GM12878 (cell line): ENCODE results near the gene FAM229A. TPM values are rescaled to one million over a fixed set of nuclear protein-coding genes. Genes with fewer than 3 reads are reported as not detected.

Source experiments
- ATAC-seq: fragments of 200-7000 bp; cut with Tn5 transposase; 3 replicates; pipeline ENCODE4 v1.9.1; 2020; ENCODE audit warnings: mild to moderate bottlenecking, moderate library complexity
- BruUV-seq: library from RNA; stranded (reverse); fragments of 400-500 nt; replicated peaks from 2 replicates; lab custom pipeline; 2021; lab: Mats Ljungman, UMichigan
- CTCF ChIA-PET: fragments of 300-600 bp; sonication (Branson Sonifier 250); formaldehyde crosslinking; extraction: SDS; loops from one replicate; lab custom pipeline; 2021; ENCODE audit warnings: inconsistent platforms; lab: Yijun Ruan, JAX
- POLR2A ChIA-PET: fragments of 350-600 bp; formaldehyde crosslinking; extraction: SDS; loops from one replicate; lab custom pipeline; 2021; ENCODE audit warnings: inconsistent platforms; lab: Charles Lee
- RAD21 ChIA-PET: fragments of 300-600 bp; sonication (Branson Sonifier 250); formaldehyde crosslinking; loops from one replicate; lab custom pipeline; 2023; ENCODE audit warnings: antibody characterized with exemption; ENCODE audit not compliant: unreplicated experiment; lab: Charles Lee
- SMC1A ChIA-PET: fragments of 300-600 bp; sonication (Branson Sonifier 250); formaldehyde crosslinking; loops from one replicate; lab custom pipeline; 2023; ENCODE audit not compliant: unreplicated experiment, uncharacterized antibody; lab: Charles Lee
- DNase-seq: peaks from one replicate; pipeline ENCODE4 v3.0.0-alpha.2; 2011; ENCODE audit warnings: low read depth, low spot score
- FAIRE-seq: peaks from 3 replicates; lab custom pipeline; 2011; peaks lifted over from hg19 to GRCh38; lab: Jason Lieb, UNC
- H2AFZ ChIP-seq: 2 replicates; pipeline ENCODE4 v1.6.0; 2011; ENCODE audit warnings: low read depth, low read length, control low read depth; ENCODE audit not compliant: control insufficient read depth
- H3K27ac ChIP-seq: 2 replicates; pipeline ENCODE4 v1.5.1; 2011; ENCODE audit warnings: control low read depth; ENCODE audit not compliant: control insufficient read depth, insufficient read depth
- H3K27me3 ChIP-seq, 2 experiments: replicated peaks in 1 of 2; 2 replicates each; pipeline versions ENCODE4 v1.6.0 to v1.6.1; 2011; ENCODE audit warnings: low read length in 1 of 2; ENCODE audit not compliant: control insufficient read depth in 2 of 2, insufficient read depth in 2 of 2
- H3K36me3 ChIP-seq, 2 experiments: 2 replicates each; pipeline ENCODE4 v1.5.1; 2011; ENCODE audit warnings: low read length in 1 of 2; ENCODE audit not compliant: control insufficient read depth in 2 of 2, insufficient read depth in 2 of 2
- H3K4me1 ChIP-seq: 2 replicates; pipeline ENCODE4 v1.6.1; 2011; ENCODE audit warnings: mild to moderate bottlenecking, low read length, moderate library complexity, mixed read lengths; ENCODE audit not compliant: control insufficient read depth, insufficient read depth
- H3K4me2 ChIP-seq: 2 replicates; pipeline ENCODE4 v1.6.0; 2011; ENCODE audit warnings: control low read depth; ENCODE audit not compliant: control insufficient read depth, insufficient read depth
- H3K4me3 ChIP-seq: fragments of 200-600 bp; sonication (generic); 2 replicates; pipeline ENCODE4 v1.5.1; 2016
- H3K79me2 ChIP-seq: 2 replicates; pipeline ENCODE4 v1.6.0; 2011; ENCODE audit warnings: low read length; ENCODE audit not compliant: control insufficient read depth, insufficient read depth
- H3K9ac ChIP-seq: 2 replicates; pipeline ENCODE4 v1.8.0; 2011; ENCODE audit warnings: low read length, control low read depth, mixed read lengths; ENCODE audit not compliant: control insufficient read depth, insufficient read depth
- H3K9me3 ChIP-seq: replicated peaks from 3 replicates; pipeline ENCODE4 v1.5.1; 2011; ENCODE audit warnings: mild to moderate bottlenecking, low read length; ENCODE audit not compliant: control insufficient read depth, insufficient read depth
- H4K20me1 ChIP-seq: 2 replicates; pipeline ENCODE4 v1.6.0; 2011; ENCODE audit not compliant: control insufficient read depth, insufficient read depth
- ATF3 ChIP-seq: IDR thresholded peaks from 2 replicates; pipeline ENCODE4 v1.6.1; 2011; ENCODE audit warnings: low read depth, mild to moderate bottlenecking, low read length, moderate library complexity, borderline replicate concordance; ENCODE audit errors: extremely low read depth
- BCL11A ChIP-seq: IDR thresholded peaks from 2 replicates; pipeline ENCODE4 v1.6.1; 2011; ENCODE audit warnings: low read depth, low read length
- NBN ChIP-seq: fragments of 450-650 bp; IDR thresholded peaks from 2 replicates; pipeline ENCODE4 v1.6.1; 2016
- NFIC ChIP-seq: IDR thresholded peaks from 2 replicates; pipeline ENCODE4 v1.6.1; 2012; ENCODE audit warnings: low read depth, mild to moderate bottlenecking, inconsistent platforms, low read length, moderate library complexity
- TAF1 ChIP-seq: IDR thresholded peaks from 2 replicates; pipeline ENCODE4 v1.6.1; 2011; ENCODE audit warnings: mild to moderate bottlenecking, low read depth, low read length, borderline replicate concordance
- TCF12 ChIP-seq: IDR thresholded peaks from 2 replicates; pipeline ENCODE4 v1.6.1; 2011; ENCODE audit warnings: low read depth, mild to moderate bottlenecking, low read length
- ZNF24 ChIP-seq: fragments of 450-650 bp; IDR thresholded peaks from 2 replicates; pipeline ENCODE4 v1.6.1; 2017; ENCODE audit warnings: antibody characterized with exemption, mild to moderate bottlenecking
- WGBS: methylation state at CpG from one replicate; pipeline ENCODE4 v1.1.6; 2016; ENCODE audit warnings: low lambda C conversion rate; ENCODE audit not compliant: insufficient replicate concordance, insufficient coverage; ENCODE audit errors: missing lambda C conversion rate; 5-methylcytosine and 5-hydroxymethylcytosine counted together
- in situ Hi-C: fragments of 300-500 bp; cut with MboI; formaldehyde crosslinking; loops from 9 replicates; pipeline ENCODE4 v1.14.3; 2018; ENCODE audit warnings: mixed read lengths
- intact Hi-C: fragments of 100-400 bp; cut with micrococcal nuclease; formaldehyde crosslinking; loops from one replicate; pipeline ENCODE4 v1.14.2; 2022; ENCODE audit not compliant: unreplicated experiment
- polyA plus RNA-seq, 11 experiments: library from polyadenylated mRNA; depleted of rRNA in 4 of 11; unstranded in 6 of 11; stranded (reverse) in 5 of 11; fragments of >200 nt; fragmentation: Nextera tagmentation in 4 of 11; fragmentation: Illumina TruSeq in 1 of 11; extraction: Ambion mirVana in 4 of 11; extraction: Trizol in 1 of 11; gene quantifications; 1 replicate in 1 of 11; 2 replicates in 10 of 11; pipeline versions ENCODE4 v1.2.1 to v1.2.3, GENCODE V29; 2011 to 2016; ENCODE audit warnings: inconsistent platforms in 2 of 11, missing spikeins in 2 of 11, low read depth in 1 of 11
- total RNA-seq, 4 experiments: library from RNA; depleted of rRNA in 3 of 4; stranded (reverse); fragments of >200 nt in 3 of 4; fragmentation: Illumina TruSeq in 1 of 4; extraction: Trizol in 1 of 4; gene quantifications; 2 replicates each; pipeline versions ENCODE4 v1.2.1 to v1.2.3, GENCODE V29; 2013 to 2021
- TF ChIP-seq, protein P1 (sequence below): IDR thresholded peaks from 2 replicates; pipeline ENCODE4 v1.6.1; 2012; ENCODE audit warnings: low read depth, low read length, improper control_type of control experiment

FAM229A gene
- total and polyA plus RNA-seq, 10 of the 15 experiments (the other 5 are each of a cell fraction or from before 2014, with no cell fraction given): 0.02 to 5.3 (median 1.4) TPM; not detected in 1

- 95% methylated on average over 12 of the region's 12 CpGs for WGBS
- H3K4me1 ChIP-seq: no peaks in the 10 kb centered on the region; the same call in 1 of the 2 replicates
- no peak for TF ChIP-seq ZNF24
- no peak for TF ChIP-seq TCF12
- no peak for TF ChIP-seq ATF3
- TF ChIP-seq NBN: no peak
- TF ChIP-seq NFIC: no peak
- TF ChIP-seq TAF1: no peak
- TF ChIP-seq, protein P1, sequence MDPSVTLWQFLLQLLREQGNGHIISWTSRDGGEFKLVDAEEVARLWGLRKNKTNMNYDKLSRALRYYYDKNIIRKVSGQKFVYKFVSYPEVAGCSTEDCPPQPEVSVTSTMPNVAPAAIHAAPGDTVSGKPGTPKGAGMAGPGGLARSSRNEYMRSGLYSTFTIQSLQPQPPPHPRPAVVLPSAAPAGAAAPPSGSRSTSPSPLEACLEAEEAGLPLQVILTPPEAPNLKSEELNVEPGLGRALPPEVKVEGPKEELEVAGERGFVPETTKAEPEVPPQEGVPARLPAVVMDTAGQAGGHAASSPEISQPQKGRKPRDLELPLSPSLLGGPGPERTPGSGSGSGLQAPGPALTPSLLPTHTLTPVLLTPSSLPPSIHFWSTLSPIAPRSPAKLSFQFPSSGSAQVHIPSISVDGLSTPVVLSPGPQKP: no peak
- no peak for TF ChIP-seq BCL11A
- no peak for ATAC-seq
- H4K20me1 ChIP-seq: no peaks in the 10 kb centered on the region
- H3K36me3 ChIP-seq: peaks cover 17 to 20% of the 10 kb centered on the region in 2 experiments
- no peak for DNase-seq
- ChIA-PET RAD21 (no interaction called here), CTCF (interaction anchor here (1.0 to 1.4 kb wide), 4 partner anchors 10 to 41 kb away, joined by 3 to 5 read pairs (median 4); no protein-coding TSS in a partner anchor), SMC1A (interaction anchor here (0.7 kb wide), 1 partner anchor 33 kb away, joined by 3 read pairs; no protein-coding TSS in a partner anchor), POLR2A (interaction anchor here (1.1 kb wide), 1 partner anchor 42 kb away, joined by 4 read pairs; the partner anchor contains the start of gene MARCKSL1)
- BruUV-seq: no TSS peak
- no peaks in the 10 kb centered on the region for H3K27me3 ChIP-seq
- no peaks in the 10 kb centered on the region for H3K79me2 ChIP-seq
- no peak overlapping the region for H3K4me3 ChIP-seq
- H2AFZ ChIP-seq: no peak overlapping the region
- no peak for FAIRE-seq
- no peak overlapping the region for H3K4me2 ChIP-seq
- in situ Hi-C loops (no loop called here), intact Hi-C loops (no loop called here)
- no peak overlapping the region for H3K27ac ChIP-seq
- no peaks in the 10 kb centered on the region for H3K9me3 ChIP-seq
- H3K9ac ChIP-seq: no peak overlapping the region
These were observed 15.4 kb upstream of the FAM229A start for GRCh38 chr1:32377541-32378220.
